NT2/D1 (cell line): Measurements from ENCODE around the gene ZNF778.

ENCODE experiments used
- SUZ12 ChIP-seq: IDR thresholded peaks from 2 replicates; pipeline ENCODE4 v1.6.1; 2011; ENCODE audit not compliant: insufficient read length, insufficient read depth; ENCODE audit errors: extremely low read depth
- YY1 ChIP-seq: IDR thresholded peaks from 2 replicates; pipeline ENCODE4 v1.6.1; 2011; ENCODE audit not compliant: insufficient read length, insufficient read depth
- ZNF274 ChIP-seq: IDR thresholded peaks from 2 replicates; pipeline ENCODE4 v1.6.1; 2011; ENCODE audit warnings: mild to moderate bottlenecking, low read depth, low read length

GRCh38 chr16:89174877-89175276, 42.6 kb upstream of the ZNF778 start:
- TF ChIP-seq ZNF274 = no peak
- no peak for TF ChIP-seq SUZ12
- no peak for TF ChIP-seq YY1
